K562 (cell line): ENCODE measurements around the gene DTYMK. TPM values are rescaled to one million over a fixed set of nuclear protein-coding genes. Genes with fewer than 3 reads are reported as not detected.

Experiments
- ATAC-seq: fragments of 200-7000 bp; cut with Tn5 transposase; 3 replicates; pipeline ENCODE4 v1.9.1; 2020; ENCODE audit warnings: moderate library complexity
- BruUV-seq: library from RNA; stranded (reverse); fragments of 400-500 nt; replicated peaks from 2 replicates; lab custom pipeline; 2021; lab: Mats Ljungman, UMichigan
- CTCF ChIA-PET: fragments of 300-600 bp; formaldehyde crosslinking; extraction: SDS; loops from one replicate; lab custom pipeline; 2021; ENCODE audit warnings: low intra/inter-chr PET ratio; lab: Yijun Ruan, JAX
- POLR2A ChIA-PET: fragments of 300-600, 350-650 bp; sonication (Branson Sonifier 250); formaldehyde crosslinking; extraction: SDS; loops from one replicate; lab custom pipeline; 2021; ENCODE audit warnings: antibody characterized with exemption, inconsistent platforms; lab: Yijun Ruan, JAX
- DNase-seq, 4 experiments: peaks; one replicate each; pipeline versions ENCODE4 v3.0.0 to v3.0.0-alpha.2; 2011 to 2018; ENCODE audit warnings: low spot score in 3 of 4, mixed read lengths in 3 of 4; ENCODE audit errors: extremely low read depth in 1 of 4
- FAIRE-seq: peaks from 2 replicates; lab custom pipeline; 2011; peaks lifted over from hg19 to GRCh38; lab: Jason Lieb, UNC
- H2AFZ ChIP-seq: 2 replicates; pipeline ENCODE4 v1.6.0; 2011; ENCODE audit warnings: low read depth, low read length, control low read depth, inconsistent platforms
- H3K27ac ChIP-seq: fragments of 200-600 bp; 3 replicates; pipeline ENCODE4 v1.8.0; 2011; ENCODE audit warnings: low read depth, mild to moderate bottlenecking, control low read depth, inconsistent platforms, low read length, moderate library complexity, mixed read lengths; ENCODE audit errors: extremely low read depth
- H3K27me3 ChIP-seq, 2 experiments: fragments of 300-600 bp in 1 of 2; 2 replicates in 1 of 2; 3 replicates in 1 of 2; pipeline versions ENCODE4 v1.6.0 to v1.8.0; 2011; ENCODE audit warnings: inconsistent platforms in 2 of 2, low read length in 2 of 2, mild to moderate bottlenecking in 1 of 2, mixed read lengths in 1 of 2, moderate library complexity in 1 of 2; ENCODE audit not compliant: control insufficient read depth in 2 of 2, insufficient read depth in 2 of 2
- H3K36me3 ChIP-seq: fragments of 300-600 bp; 3 replicates; pipeline ENCODE4 v1.8.0; 2011; ENCODE audit warnings: mild to moderate bottlenecking, low read length, inconsistent platforms; ENCODE audit not compliant: control insufficient read depth, insufficient read depth
- H3K4me1 ChIP-seq, 2 experiments: fragments of 200-600 bp in 1 of 2; replicated peaks in 1 of 2; 2 replicates in 1 of 2; 3 replicates in 1 of 2; pipeline versions ENCODE4 v1.5.1 to v1.8.0; 2011; ENCODE audit warnings: inconsistent platforms in 2 of 2, low read length in 2 of 2, mild to moderate bottlenecking in 1 of 2, mixed read lengths in 1 of 2, moderate library complexity in 1 of 2; ENCODE audit not compliant: control insufficient read depth in 2 of 2, insufficient read depth in 2 of 2
- H3K4me2 ChIP-seq: 2 replicates; pipeline ENCODE4 v1.6.1; 2011; ENCODE audit warnings: low read length, control low read depth, inconsistent platforms, mixed read lengths; ENCODE audit not compliant: insufficient read depth
- H3K4me3 ChIP-seq: fragments of 200-600 bp; sonication (generic), shearing (Covaris generic); 2 replicates; pipeline ENCODE4 v1.5.1; 2016; ENCODE audit warnings: control low read depth, inconsistent platforms
- H3K79me2 ChIP-seq: fragments of 200-600 bp; 3 replicates; pipeline ENCODE4 v1.8.0; 2011; ENCODE audit warnings: low read length, inconsistent platforms; ENCODE audit not compliant: control insufficient read depth, insufficient read depth
- H3K9ac ChIP-seq, 2 experiments: 2 replicates each; pipeline versions ENCODE4 v1.6.0 to v1.6.1; 2011; ENCODE audit warnings: low read depth in 2 of 2, low read length in 2 of 2, control low read depth in 1 of 2, inconsistent platforms in 1 of 2, mild to moderate bottlenecking in 1 of 2, mixed read lengths in 1 of 2; ENCODE audit not compliant: insufficient read depth in 1 of 2
- H3K9me1 ChIP-seq: one replicate; pipeline ENCODE4 v1.6.0; 2011; ENCODE audit warnings: inconsistent platforms, mild to moderate bottlenecking, low read length, moderate library complexity; ENCODE audit not compliant: control insufficient read depth, insufficient read depth
- H3K9me3 ChIP-seq: replicated peaks from 2 replicates; pipeline ENCODE4 v1.5.1; 2011; ENCODE audit warnings: low read depth, low read length, inconsistent platforms; ENCODE audit not compliant: control insufficient read depth, insufficient read depth
- H4K20me1 ChIP-seq: replicated peaks from 2 replicates; pipeline ENCODE4 v1.6.1; 2011; ENCODE audit warnings: low read length, inconsistent platforms, mixed read lengths; ENCODE audit not compliant: control insufficient read depth, insufficient read depth
- HDAC2 ChIP-seq: fragments of 450-650 bp; IDR thresholded peaks from 2 replicates; pipeline ENCODE4 v1.6.1; 2016; ENCODE audit warnings: mild to moderate bottlenecking
- PTTG1 ChIP-seq: fragments of 450-650 bp; IDR thresholded peaks from 2 replicates; pipeline ENCODE4 v1.6.1; 2016; ENCODE audit warnings: low read depth, mild to moderate bottlenecking, missing genetic modification characterization, missing compliant biosample characterization
- SMARCE1 ChIP-seq: fragments of 450-650 bp; IDR thresholded peaks from 2 replicates; pipeline ENCODE4 v1.7.1; 2016; ENCODE audit warnings: mild to moderate bottlenecking
- ZNF3 ChIP-seq: fragments of 250-450 bp; sonication (Bioruptor Pico); IDR thresholded peaks from 2 replicates; pipeline ENCODE4 v1.5.0; 2021; ENCODE audit warnings: mild to moderate bottlenecking, moderate library complexity
- ZNF318 ChIP-seq, 2 experiments: fragments of 450-650 bp; IDR thresholded peaks; 2 replicates each; pipeline ENCODE4 v1.6.1; 2016; ENCODE audit warnings: mild to moderate bottlenecking in 2 of 2, borderline replicate concordance in 1 of 2, low read depth in 1 of 2, moderate library complexity in 1 of 2
- ZNF395 ChIP-seq: fragments of 200-800 bp; sonication (Bioruptor generic); IDR thresholded peaks from 2 replicates; pipeline ENCODE4 v1.6.1; 2017; ENCODE audit warnings: missing genetic modification characterization, missing compliant biosample characterization
- ZNF583 ChIP-seq: fragments of 250-450 bp; sonication (Bioruptor Pico); IDR thresholded peaks from 2 replicates; pipeline ENCODE4 v1.4.0; 2020
- WGBS: fragments of 100-300 bp; shearing (Covaris generic); methylation state at CpG from one replicate; pipeline ENCODE4 v1.1.6; 2016; ENCODE audit warnings: low coverage, mixed read lengths; ENCODE audit not compliant: insufficient coverage; ENCODE audit errors: missing lambda C conversion rate; 5-methylcytosine and 5-hydroxymethylcytosine counted together
- in situ Hi-C: fragments of 300-500 bp; cut with MboI; formaldehyde crosslinking; loops from 4 replicates; pipeline ENCODE4 v1.15.0; 2018; ENCODE audit warnings: inconsistent platforms, mixed read lengths
- intact Hi-C: fragments of 100-400 bp; cut with micrococcal nuclease; formaldehyde crosslinking; loops from 2 replicates; pipeline ENCODE4 v1.14.2; 2022
- polyA plus RNA-seq, 8 experiments: library from polyadenylated mRNA; depleted of rRNA in 4 of 8; stranded (reverse) in 5 of 8; unstranded in 3 of 8; fragments of >200 nt; fragmentation: Nextera tagmentation in 2 of 8; fragmentation: Illumina TruSeq in 1 of 8; extraction: Ambion mirVana in 2 of 8; extraction: Trizol in 1 of 8; gene quantifications; 2 replicates each; pipeline versions ENCODE4 v1.2.1 to v1.2.3, GENCODE V29; 2011 to 2014; ENCODE audit warnings: inconsistent platforms in 1 of 8, missing spikeins in 1 of 8
- total RNA-seq, 7 experiments: library from RNA; depleted of rRNA in 6 of 7; stranded (reverse); fragments of >200 nt in 6 of 7; fragmentation: Illumina TruSeq in 2 of 7; extraction: Trizol in 2 of 7; gene quantifications; 2 replicates each; pipeline versions ENCODE4 v1.2.1 to v1.2.3, GENCODE V29; 2011 to 2021; ENCODE audit warnings: low replicate concordance in 1 of 7

Gene DTYMK
- total and polyA plus RNA-seq, 9 of the 15 experiments (the other 6 are each of a cell fraction or from before 2014, with no cell fraction given), result 8.2 to 85.0 (median 47.9) TPM

- FAIRE-seq (no peak), DNase-seq (peak; percentile 83 to 92 (median 90)), ATAC-seq (peak; percentile 93)
- Histone ChIP-seq H3K4me2 (peak within 1 kb of the TSS; percentile 76), H3K9me1 (no peaks in the 10 kb centered on the region), H3K27ac (peak within 1 kb of the TSS; percentile 88), H4K20me1 (0 out of 2 replicates have a peak, but pooled peaks cover 3% of the 10 kb centered on the region), H3K9ac (peak within 1 kb of the TSS; percentile 78 to 98), H3K36me3 (peaks cover 10% of the 10 kb centered on the region; the same call in 1 of the 3 replicates), H3K27me3 (no peaks in the 10 kb centered on the region), H3K4me1 (peaks cover 4 to 48% of the 10 kb centered on the region in 2 experiments; a peak in 3 of 5 replicates), H3K79me2 (peaks cover 19% of the 10 kb centered on the region), H2AFZ (peak within 1 kb of the TSS; percentile 89), H3K9me3 (no peaks in the 10 kb centered on the region), H3K4me3 (peak within 1 kb of the TSS; percentile 74)
- WGBS, result 0% methylated on average over 3 of the region's 98 CpGs
- POLR2A ChIA-PET, result interaction anchor here (0.6 to 1.0 kb wide), 3 partner anchors 32 to 76 kb away, joined by 3 read pairs; no protein-coding TSS in a partner anchor
- CTCF ChIA-PET, result no interaction called here
- in situ Hi-C loops, result no loop called here
- intact Hi-C loops, result loop anchor here (5.0 kb wide), 2 partner anchors 47 to 148 kb away; partner anchors contain the start of gene DTYMK
- TSS peak; percentile 63 for BruUV-seq
- TF ChIP-seq ZNF3 (no peak), HDAC2 (no peak), ZNF583 (no peak), PTTG1 (no peak), ZNF318 (IDR thresholded peaks at IDR 0.05; ENCODE audit: borderline replicate concordance in 1 of 2, low read depth in 1 of 2) (no peak), ZNF395 (CRISPR knock-in tag) (peak; percentile 56; the same call in 1 of the 2 replicates), SMARCE1 (no peak)
These were observed 48.0 kb upstream of the DTYMK start, which contains the start of gene D2HGDH for GRCh38 chr2:241734467-241735208. Gene D2HGDH, plus strand, starts transcription at chr2:241734630. Its CDS starts 595 bp downstream, at chr2:241735225.
